Neural cell (in vitro differentiated cells): ENCODE results near the gene U2SURP.
"Not testable (repeated sequence)": the region's sequence is repeated elsewhere in the genome, so short reads cannot be mapped to it uniquely, and the experiment has no call there.

Experiments used
- CTCF ChIP-seq: fragments of 450-650 bp; IDR thresholded peaks from 2 replicates; pipeline ENCODE4 v1.5.1; 2014; ENCODE audit warnings: antibody characterized with exemption, mild to moderate bottlenecking, moderate library complexity; ENCODE audit not compliant: poor library complexity, severe bottlenecking
- EP300 ChIP-seq: fragments of 450-650 bp; conservative IDR thresholded peaks from 2 replicates; pipeline ENCODE4 v1.6.1; 2014; ENCODE audit warnings: antibody characterized with exemption, mild to moderate bottlenecking, moderate library complexity; ENCODE audit not compliant: poor library complexity, severe bottlenecking
- EZH2 ChIP-seq: fragments of 200-600, 300-800 bp; shearing (Covaris generic), sonication (generic); IDR thresholded peaks from 2 replicates; pipeline ENCODE4 v1.6.1; 2014; ENCODE audit warnings: antibody characterized with exemption, low read length, borderline replicate concordance, mild to moderate bottlenecking; ENCODE audit not compliant: insufficient read depth, poor library complexity, severe bottlenecking
- MXI1 ChIP-seq: fragments of 450-650 bp; conservative IDR thresholded peaks from 2 replicates; pipeline ENCODE4 v1.6.1; 2014; ENCODE audit warnings: antibody characterized with exemption, mild to moderate bottlenecking; ENCODE audit not compliant: poor library complexity, severe bottlenecking
- POLR2AphosphoS5 ChIP-seq: IDR thresholded peaks from 2 replicates; pipeline ENCODE4 v1.6.1; 2012
- RAD21 ChIP-seq: fragments of 450-650 bp; conservative IDR thresholded peaks from 2 replicates; pipeline ENCODE4 v1.6.1; 2014; ENCODE audit warnings: antibody characterized with exemption, mild to moderate bottlenecking, moderate library complexity
- REST ChIP-seq: IDR thresholded peaks from 2 replicates; pipeline ENCODE4 v1.6.1; 2012; ENCODE audit warnings: borderline replicate concordance
- TAF1 ChIP-seq: IDR thresholded peaks from 2 replicates; pipeline ENCODE4 v1.6.1; 2012; ENCODE audit warnings: low read depth

- not testable (repeated sequence) for TF ChIP-seq CTCF, TAF1, POLR2AphosphoS5, EZH2, REST, RAD21, MXI1, EP300
Measured at GRCh38 chr3:142988221-142988620, 13.1 kb upstream of the U2SURP start.
